HEK293 (cell line): Measurements from ENCODE around the gene NR2C2.

ENCODE experiments used
- CTCF ChIA-PET: fragments of 350-600 bp; formaldehyde crosslinking; extraction: SDS; loops from one replicate; lab custom pipeline; 2021; ENCODE audit warnings: antibody characterized with exemption; lab: Yijun Ruan, JAX
- POLR2A ChIA-PET: fragments of 300-600 bp; formaldehyde crosslinking; extraction: SDS; loops from one replicate; lab custom pipeline; 2020; ENCODE audit warnings: antibody characterized with exemption, inconsistent platforms; lab: Yijun Ruan, JAX
- H3K27ac ChIP-seq: fragments of 200-500 bp; sonication (Bioruptor generic); 2 replicates; pipeline ENCODE4 v1.5.1; 2014; ENCODE audit warnings: low read depth, low read length, control low read depth, inconsistent platforms; ENCODE audit errors: extremely low read depth
- H3K36me3 ChIP-seq, 2 experiments: fragments of 200-500 bp in 1 of 2; sonication (Bioruptor generic) in 1 of 2; 1 replicate in 1 of 2; 2 replicates in 1 of 2; pipeline ENCODE4 v1.5.1; 2014 to 2017; ENCODE audit warnings: inconsistent platforms in 2 of 2, low read length in 2 of 2; ENCODE audit not compliant: control insufficient read depth in 2 of 2, insufficient read depth in 1 of 2
- H3K4me1 ChIP-seq: fragments of 200-500 bp; sonication (Bioruptor generic); 2 replicates; pipeline ENCODE4 v1.5.1; 2014; ENCODE audit warnings: mild to moderate bottlenecking, low read length, inconsistent platforms; ENCODE audit not compliant: control insufficient read depth, insufficient read depth
- H3K4me3 ChIP-seq: 2 replicates; pipeline ENCODE4 v1.5.1; 2011; ENCODE audit warnings: low read depth, mild to moderate bottlenecking, control low read depth, low read length, moderate library complexity
- H3K9me3 ChIP-seq: fragments of 200-500 bp; sonication (Bioruptor generic); 2 replicates; pipeline ENCODE4 v1.5.1; 2014; ENCODE audit warnings: low read depth, low read length, inconsistent platforms; ENCODE audit not compliant: control insufficient read depth, insufficient read depth
- GLIS1 ChIP-seq: fragments of 450-650 bp; formaldehyde crosslinking; IDR thresholded peaks from 2 replicates; pipeline ENCODE4 v1.5.1; 2016; ENCODE audit warnings: missing biosample characterization, missing genetic modification characterization
- PRDM10 ChIP-seq: fragments of 450-650 bp; formaldehyde crosslinking; IDR thresholded peaks from 2 replicates; pipeline ENCODE4 v1.5.1; 2016; ENCODE audit warnings: missing biosample characterization, missing genetic modification characterization
- YY2 ChIP-seq: fragments of 450-650 bp; formaldehyde crosslinking; IDR thresholded peaks from 2 replicates; pipeline ENCODE4 v1.5.1; 2016; ENCODE audit warnings: missing biosample characterization, missing genetic modification characterization
- ZBTB6 ChIP-seq: fragments of 450-650 bp; formaldehyde crosslinking; IDR thresholded peaks from 2 replicates; pipeline ENCODE4 v1.5.1; 2017; ENCODE audit warnings: missing biosample characterization, missing genetic modification characterization
- ZNF223 ChIP-seq: fragments of 450-650 bp; formaldehyde crosslinking; IDR thresholded peaks from 2 replicates; pipeline ENCODE4 v1.5.1; 2016; ENCODE audit warnings: missing biosample characterization, missing genetic modification characterization
- ZNF354C ChIP-seq: fragments of 450-650 bp; formaldehyde crosslinking; IDR thresholded peaks from 2 replicates; pipeline ENCODE4 v1.5.1; 2016; ENCODE audit warnings: missing biosample characterization, missing genetic modification characterization, low read depth, borderline replicate concordance
- ZNF37A ChIP-seq: fragments of 450-650 bp; IDR thresholded peaks from 2 replicates; pipeline ENCODE4 v1.5.1; 2018; ENCODE audit warnings: missing biosample characterization, missing genetic modification characterization
- ZNF626 ChIP-seq: fragments of 450-650 bp; sonication (Bioruptor Pico); formaldehyde crosslinking; IDR thresholded peaks from 2 replicates; pipeline ENCODE4 v1.5.1; 2018; ENCODE audit warnings: missing biosample characterization, missing genetic modification characterization, inconsistent platforms
- ZNF639 ChIP-seq: fragments of 450-650 bp; formaldehyde crosslinking; IDR thresholded peaks from 2 replicates; pipeline ENCODE4 v1.5.1; 2016; ENCODE audit warnings: missing biosample characterization, missing genetic modification characterization
- ZNF664 ChIP-seq: fragments of 450-650 bp; formaldehyde crosslinking; IDR thresholded peaks from 2 replicates; pipeline ENCODE4 v1.5.1; 2016; ENCODE audit warnings: missing biosample characterization, missing genetic modification characterization
- ZNF670 ChIP-seq: fragments of 450-650 bp; formaldehyde crosslinking; IDR thresholded peaks from 2 replicates; pipeline ENCODE4 v1.5.1; 2016; ENCODE audit warnings: missing biosample characterization, missing genetic modification characterization, low read depth
- ZNF677 ChIP-seq: fragments of 450-650 bp; IDR thresholded peaks from 2 replicates; pipeline ENCODE4 v1.5.0; 2018; ENCODE audit warnings: missing biosample characterization, mild to moderate bottlenecking, missing genetic modification characterization, moderate library complexity
- ZNF837 ChIP-seq: fragments of 450-650 bp; formaldehyde crosslinking; IDR thresholded peaks from 2 replicates; pipeline ENCODE4 v1.5.1; 2016; ENCODE audit warnings: missing biosample characterization, missing genetic modification characterization

The NR2C2 gene

GRCh38 chr3:15094187-15094875, 146.9 kb downstream of the NR2C2 start:
- Histone ChIP-seq H3K36me3 (peaks cover 37 to 59% of the 10 kb centered on the region in 2 experiments), H3K4me1 (peaks cover 4% of the 10 kb centered on the region; the same call in 1 of the 2 replicates), H3K27ac (no peak overlapping the region), H3K4me3 (no peak overlapping the region), H3K9me3 (no peaks in the 10 kb centered on the region)
- POLR2A ChIA-PET, result no interaction called here
- CTCF ChIA-PET, result no interaction called here
- TF ChIP-seq ZBTB6 (tag by site-specific recombination) (no peak), ZNF664 (no peak), ZNF626 (tag by site-specific recombination) (no peak), ZNF37A (tag by site-specific recombination) (no peak), GLIS1 (no peak), ZNF670 (tag by site-specific recombination) (no peak), ZNF639 (no peak), ZNF223 (no peak), YY2 (tag by site-specific recombination) (no peak)

GRCh38 chr3:15096046-15096445, 148.7 kb downstream of the NR2C2 start:
- TF ChIP-seq ZNF677 (tag by site-specific recombination) (no peak), ZNF354C (no peak)
- ChIA-PET CTCF (interaction anchor here (1.7 kb wide), 1 partner anchor 13 kb away, joined by 4 read pairs; no protein-coding TSS in a partner anchor), POLR2A (no interaction called here)
- Histone ChIP-seq H3K9me3 (no peaks in the 10 kb centered on the region), H3K27ac (no peak overlapping the region), H3K4me1 (peaks cover 4% of the 10 kb centered on the region; the same call in 1 of the 2 replicates), H3K4me3 (no peak overlapping the region), H3K36me3 (peaks cover 34 to 46% of the 10 kb centered on the region in 2 experiments)

- Histone ChIP-seq H3K4me1 (peaks cover 4% of the 10 kb centered on the region; the same call in 1 of the 2 replicates), H3K27ac (no peak overlapping the region), H3K4me3 (peak overlapping the region; percentile 96), H3K36me3 (peaks cover 31 to 36% of the 10 kb centered on the region in 2 experiments)
- POLR2A ChIA-PET, result interaction anchor here (0.9 to 2.5 kb wide), 5 partner anchors 33 to 235 kb away, joined by 3 to 19 read pairs (median 9); partner anchors contain the start of genes CAPN7, MRPS25 and SH3BP5
- CTCF ChIA-PET, result interaction anchor here (0.6 to 1.3 kb wide), 4 partner anchors 8 to 207 kb away, joined by 3 to 5 read pairs (median 3); no protein-coding TSS in a partner anchor
- TF ChIP-seq PRDM10 (tag by site-specific recombination), result 0 out of 2 replicates have a peak, but pooled peaks have one; percentile 3
- TF ChIP-seq ZNF837 (tag by site-specific recombination), result no peak
- TF ChIP-seq, all 188 proteins: peak for 1
- no peaks in the 10 kb centered on the region for H3K9me3 ChIP-seq
Observed at GRCh38 chr3:15097891-15098290, 150.5 kb downstream of the NR2C2 start.
